GM19025 (cell line): Measurements from ENCODE around the gene CACNA1C.

Source experiments
- ATAC-seq: cut with Tn5 transposase; IDR thresholded peaks from one replicate; pipeline ENCODE4 v1.9.1; 2021; ENCODE audit warnings: mild to moderate bottlenecking, low read depth, moderate library complexity; ENCODE audit not compliant: unreplicated experiment

Gene CACNA1C

DNA sequence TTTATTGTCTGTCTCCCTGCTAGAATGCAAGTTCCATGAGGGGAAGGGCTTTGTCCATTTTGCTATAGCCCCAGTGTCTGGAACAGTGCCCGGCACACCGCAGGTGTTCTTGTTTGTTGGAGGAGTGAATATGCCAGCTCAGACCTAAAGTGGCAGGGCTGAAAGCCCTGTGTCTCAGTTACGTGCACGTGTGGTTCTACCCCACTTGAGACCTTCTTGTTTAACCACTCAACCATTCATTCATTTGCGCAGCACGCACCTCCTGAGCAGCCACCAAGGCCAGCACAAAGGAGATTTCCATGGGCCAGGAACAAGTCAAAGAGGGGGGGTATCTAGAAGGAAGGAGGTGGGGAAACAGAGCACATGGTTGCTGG lies 404.0 kb downstream of the CACNA1C start:
- ATAC-seq: no peak

DNA sequence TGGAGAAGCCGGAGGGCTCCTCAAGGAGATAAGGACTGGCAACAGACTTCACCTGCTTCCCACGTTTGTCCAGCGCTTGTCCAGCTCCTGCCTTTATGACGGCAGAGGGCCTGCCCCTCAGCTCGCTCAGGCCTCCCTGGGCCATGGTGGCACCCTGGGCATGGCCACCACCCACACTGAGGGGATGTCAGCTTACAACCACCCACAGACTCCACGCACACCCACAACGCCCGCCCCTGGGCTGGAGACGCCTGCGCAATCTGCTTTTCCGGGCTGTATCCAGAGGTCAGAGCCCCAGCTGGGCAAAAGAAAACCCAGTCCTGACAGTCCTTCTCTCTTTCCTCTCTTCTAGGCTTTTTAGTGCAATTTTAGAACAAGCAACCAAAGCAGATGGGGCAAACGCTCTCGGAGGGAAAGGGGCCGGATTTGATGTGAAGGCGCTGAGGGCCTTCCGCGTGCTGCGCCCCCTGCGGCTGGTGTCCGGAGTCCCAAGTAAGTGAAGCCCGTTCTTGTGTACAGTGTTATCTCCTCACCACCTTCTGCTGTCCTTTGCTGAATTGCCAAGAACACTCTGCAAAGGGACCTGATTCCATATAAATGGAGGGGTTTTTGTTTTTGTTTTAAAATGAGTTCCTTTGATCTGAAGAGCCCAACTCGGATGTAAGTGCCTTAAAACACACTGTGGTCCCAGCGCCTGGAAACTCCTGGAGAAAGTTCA lies 404.6 kb downstream of the CACNA1C start:
- no peak for ATAC-seq

DNA sequence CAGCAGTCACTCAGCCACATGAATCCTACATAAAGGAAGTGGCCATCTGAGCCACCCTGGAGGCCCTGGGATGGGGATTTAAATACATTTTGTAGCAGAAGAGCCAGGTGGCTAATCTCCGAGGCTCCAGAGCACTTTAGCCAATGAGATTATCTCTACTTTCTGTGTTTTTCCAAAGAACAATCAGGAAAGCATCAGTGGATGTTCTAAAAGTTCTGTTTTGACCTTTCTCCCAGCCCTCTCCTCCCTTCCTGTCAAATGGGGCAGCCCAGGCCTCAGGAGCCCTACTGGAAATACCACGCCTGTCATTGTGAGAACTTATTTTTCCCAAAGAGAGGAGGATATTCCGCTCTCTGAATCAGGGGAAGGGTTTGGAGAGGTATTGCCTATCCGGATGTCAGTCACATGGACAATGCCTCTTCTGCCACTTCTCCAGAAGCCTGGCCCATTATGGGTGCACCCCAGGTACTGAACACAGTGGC lies 405.2 kb downstream of the CACNA1C start:
- no peak for ATAC-seq

DNA sequence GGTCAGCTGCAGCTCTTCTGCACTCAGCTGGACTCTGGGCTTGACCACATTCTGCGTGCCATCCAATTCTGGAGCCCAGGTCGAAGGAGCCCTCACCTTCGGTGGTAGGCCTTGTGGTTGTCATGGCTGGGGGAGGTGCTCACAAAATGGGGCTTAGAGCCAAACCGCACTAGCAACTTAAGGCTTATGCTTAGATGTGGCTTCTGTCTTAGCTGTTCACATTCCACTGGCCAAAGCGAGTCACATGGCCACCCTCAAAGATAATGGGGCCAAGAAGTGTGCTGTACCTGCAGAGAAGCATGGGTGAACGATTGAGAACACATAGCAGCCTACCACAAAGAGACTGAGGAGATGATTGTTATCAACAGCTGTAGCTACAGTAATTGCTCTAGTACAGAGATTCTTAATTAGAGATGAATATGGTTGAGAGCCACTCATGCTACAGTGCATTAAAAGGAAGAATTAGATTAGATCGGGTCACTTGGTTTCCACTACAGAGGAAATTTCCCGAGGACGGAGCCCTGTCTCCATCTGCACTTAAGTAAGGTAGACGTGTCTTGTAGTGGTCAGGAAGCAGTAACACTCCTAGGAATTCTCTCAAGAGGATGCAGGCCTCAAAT lies 407.4 kb downstream of the CACNA1C start:
- ATAC-seq: no peak

DNA sequence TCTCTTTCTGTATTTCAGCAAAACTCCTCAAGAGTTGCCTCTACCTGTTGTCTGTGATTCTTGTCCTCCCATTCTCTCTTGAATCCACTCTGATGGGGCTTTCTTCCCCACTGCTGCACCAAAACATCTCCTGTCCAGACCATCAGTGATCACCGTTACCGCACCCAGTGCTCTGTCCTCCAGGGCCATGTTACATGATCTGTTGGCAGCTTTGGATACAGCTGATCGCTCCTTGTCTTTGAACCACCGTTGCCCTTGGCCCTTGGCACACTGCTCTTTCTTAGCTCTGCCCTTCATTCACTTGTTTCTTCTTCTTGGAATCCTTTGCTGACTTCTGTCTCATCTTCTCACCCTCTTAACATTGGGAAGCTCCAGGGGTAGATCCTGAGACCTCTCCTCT lies 408.3 kb downstream of the CACNA1C start:
- no peak for ATAC-seq

DNA sequence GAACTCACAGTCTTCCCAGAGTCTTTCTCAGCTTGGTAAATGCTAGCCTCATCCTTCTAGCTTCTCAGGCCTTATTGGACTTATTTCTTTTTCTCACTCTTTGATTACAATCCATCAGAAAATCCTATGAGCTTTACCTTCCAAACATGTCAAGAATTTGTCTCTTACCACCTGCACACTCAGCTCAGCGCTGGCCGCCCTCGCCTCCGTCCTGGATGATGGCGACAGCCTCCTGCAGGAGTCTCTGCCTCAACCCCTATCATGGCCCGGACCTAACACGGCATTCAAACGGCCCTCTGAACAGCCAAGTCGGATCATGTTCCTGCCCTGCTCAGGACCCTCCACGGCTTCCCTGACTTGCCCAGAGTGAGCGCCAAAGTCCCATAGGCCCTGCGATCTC lies 408.9 kb downstream of the CACNA1C start:
- no peak for ATAC-seq

DNA sequence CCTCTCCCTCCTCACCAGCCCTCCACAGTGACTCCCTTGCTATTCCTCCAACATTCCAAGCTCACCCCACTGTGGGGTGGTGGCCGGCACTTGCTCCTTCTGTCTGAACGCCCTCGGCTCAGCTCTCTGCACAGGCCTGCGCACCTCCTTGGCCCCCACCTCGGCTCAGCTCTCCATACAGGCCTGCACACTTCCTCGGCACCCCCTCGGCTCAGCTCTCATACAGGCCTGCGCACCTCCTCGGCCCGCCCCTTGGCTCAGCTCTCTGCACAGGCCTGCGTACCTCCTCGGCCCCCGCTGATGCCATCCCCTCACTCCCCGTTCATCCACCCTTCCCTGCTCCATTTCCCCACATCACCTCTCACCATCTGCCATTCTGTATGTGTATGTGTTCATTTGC lies 409.3 kb downstream of the CACNA1C start:
- no peak for ATAC-seq

DNA sequence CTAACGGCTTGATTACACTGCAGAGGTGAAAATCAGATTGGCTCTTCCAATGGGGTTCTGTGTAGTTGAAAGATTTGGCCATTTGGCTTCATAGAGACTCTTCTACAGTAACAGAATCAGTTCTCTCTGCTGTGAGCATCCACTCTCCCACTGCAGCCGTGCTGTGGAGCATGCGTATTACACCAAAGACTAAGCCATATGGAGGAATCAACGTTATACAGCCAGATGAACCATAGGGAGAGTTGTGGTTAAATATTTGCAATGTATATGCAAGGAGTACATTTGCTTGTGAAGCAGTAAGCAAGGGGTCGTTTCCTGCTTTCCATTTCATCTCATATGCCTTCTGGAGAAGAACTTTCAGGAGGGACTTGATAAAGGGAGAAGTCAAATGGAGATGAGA lies 410.9 kb downstream of the CACNA1C start:
- ATAC-seq: no peak

DNA sequence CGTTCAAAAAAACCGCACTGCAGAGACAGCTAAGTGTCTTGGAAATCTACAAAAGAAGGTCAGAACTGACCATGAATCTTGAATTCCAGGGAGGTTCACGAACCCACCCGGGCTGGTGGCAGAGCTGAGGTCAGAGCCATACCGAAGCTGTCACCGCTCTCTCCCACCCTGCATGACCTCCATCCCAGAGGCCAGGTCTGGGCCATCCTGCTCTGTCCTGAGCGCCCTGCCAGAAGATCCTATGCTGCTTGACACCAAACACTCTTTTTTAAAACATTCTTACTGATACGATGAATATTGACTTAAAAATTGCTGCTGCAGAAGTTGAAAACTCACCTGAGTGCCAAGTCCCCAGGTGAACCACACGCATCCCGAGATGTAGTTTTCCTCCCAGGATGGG lies 412.9 kb downstream of the CACNA1C start:
- no peak for ATAC-seq

DNA sequence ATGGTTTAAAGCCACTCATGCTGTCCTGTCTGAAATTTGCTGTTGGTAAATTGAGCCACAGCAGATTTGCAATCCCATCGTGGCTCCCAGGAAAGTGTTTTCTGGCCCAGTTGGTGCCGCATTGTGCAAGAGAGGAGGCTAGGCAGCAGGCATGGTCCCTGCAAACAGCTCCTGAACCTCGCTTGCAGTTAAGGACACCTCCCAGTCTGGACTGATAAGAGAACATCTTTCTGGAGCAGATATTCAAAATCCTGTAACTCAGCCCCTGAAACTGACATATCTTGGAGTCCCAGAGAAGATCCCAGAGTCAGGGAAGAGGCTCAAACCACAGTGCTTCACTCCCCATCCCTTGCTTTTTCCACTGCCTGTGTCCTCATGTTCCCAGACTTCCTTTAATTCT lies 413.4 kb downstream of the CACNA1C start:
- no peak for ATAC-seq

DNA sequence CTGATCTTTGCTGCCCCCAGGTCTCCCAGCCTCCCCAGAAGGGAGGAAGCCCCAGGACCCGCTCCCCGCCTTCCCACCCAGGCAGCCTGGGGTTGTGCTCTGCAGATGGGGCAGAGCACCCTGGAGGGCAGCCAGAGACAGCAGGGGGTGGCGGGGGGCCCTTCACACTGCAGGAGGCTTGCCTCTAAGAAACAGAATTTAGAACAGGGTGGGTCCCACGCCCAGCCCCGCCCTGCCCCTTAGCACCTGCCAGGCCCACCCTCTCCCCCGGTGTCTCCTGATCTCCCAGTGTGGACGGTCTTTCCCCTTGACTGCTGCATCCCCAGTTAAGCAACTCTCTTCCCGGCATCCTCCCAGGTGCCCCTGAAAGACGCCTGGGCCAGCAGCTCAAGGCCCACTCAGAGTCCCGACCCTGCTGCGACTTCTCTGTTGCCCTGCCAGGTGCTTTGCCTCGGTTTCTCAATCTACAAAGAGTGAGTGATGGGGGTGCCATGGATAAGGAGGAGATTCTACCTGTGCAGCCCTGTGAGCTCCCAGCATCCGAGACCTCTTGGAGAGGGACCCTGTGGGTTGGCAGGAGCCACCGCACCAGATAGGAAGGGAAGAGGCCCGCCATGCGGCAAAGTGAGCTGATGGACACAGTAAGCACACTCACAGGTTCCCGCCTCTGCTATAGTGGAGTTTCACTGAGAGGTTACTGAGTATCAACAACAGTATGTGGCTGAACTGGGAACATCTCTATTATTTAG lies 414.8 kb downstream of the CACNA1C start:
- ATAC-seq: no peak

DNA sequence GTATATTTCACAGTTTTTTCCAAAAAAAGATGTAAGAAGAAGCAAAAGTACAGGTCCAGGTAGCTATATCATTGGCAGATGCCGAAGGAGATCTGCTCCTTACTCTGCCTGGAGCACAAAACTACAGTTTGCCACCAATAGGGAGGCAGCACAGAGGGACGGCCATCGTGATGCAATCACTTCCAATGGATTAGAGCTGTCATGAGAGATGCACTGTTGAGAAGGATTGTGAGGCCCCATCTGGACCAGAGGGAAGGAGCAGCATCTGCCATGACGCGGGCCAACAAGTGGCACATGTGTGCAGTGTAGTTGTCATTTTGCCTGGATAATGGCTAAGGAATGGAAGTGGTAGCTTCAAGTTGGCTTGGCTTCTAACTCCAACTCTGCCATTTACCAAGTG lies 423.2 kb downstream of the CACNA1C start:
- no peak for ATAC-seq

DNA sequence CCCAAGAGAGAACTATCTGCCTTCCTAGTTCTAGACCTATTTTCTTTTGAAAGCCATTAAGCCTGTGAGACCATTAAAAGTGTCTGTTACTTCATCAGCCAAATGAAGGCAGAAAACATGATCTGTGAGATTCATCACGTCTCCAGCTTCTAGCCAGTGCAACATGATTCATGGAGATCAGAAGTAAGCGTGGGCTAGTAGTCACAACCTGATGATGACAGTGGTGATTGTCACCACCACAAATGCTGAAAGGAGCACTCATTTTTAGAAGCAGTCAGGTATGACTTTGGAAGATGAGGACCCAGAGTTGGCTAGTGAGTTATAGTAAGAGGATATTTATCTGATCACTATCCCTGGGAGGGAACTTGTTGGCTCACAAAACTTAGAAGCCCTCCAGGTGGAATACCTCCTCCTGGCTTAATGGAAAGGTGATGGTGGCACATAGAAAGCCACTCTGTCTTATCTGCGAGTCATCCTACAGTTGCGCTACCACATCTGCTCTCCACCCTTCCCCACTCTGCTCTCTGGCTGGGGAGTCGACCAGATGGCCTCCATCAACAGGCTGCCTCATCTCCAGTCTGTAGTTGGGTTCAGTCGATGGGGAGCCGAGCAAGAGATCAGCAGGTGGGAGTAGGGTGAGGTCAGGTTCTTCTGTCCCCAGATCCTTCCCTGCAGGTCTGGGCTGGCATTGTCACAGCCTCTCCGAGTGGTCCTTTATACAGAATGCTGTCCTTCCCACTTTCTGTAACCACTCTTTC lies 424.4 kb downstream of the CACNA1C start:
- ATAC-seq: no peak

DNA sequence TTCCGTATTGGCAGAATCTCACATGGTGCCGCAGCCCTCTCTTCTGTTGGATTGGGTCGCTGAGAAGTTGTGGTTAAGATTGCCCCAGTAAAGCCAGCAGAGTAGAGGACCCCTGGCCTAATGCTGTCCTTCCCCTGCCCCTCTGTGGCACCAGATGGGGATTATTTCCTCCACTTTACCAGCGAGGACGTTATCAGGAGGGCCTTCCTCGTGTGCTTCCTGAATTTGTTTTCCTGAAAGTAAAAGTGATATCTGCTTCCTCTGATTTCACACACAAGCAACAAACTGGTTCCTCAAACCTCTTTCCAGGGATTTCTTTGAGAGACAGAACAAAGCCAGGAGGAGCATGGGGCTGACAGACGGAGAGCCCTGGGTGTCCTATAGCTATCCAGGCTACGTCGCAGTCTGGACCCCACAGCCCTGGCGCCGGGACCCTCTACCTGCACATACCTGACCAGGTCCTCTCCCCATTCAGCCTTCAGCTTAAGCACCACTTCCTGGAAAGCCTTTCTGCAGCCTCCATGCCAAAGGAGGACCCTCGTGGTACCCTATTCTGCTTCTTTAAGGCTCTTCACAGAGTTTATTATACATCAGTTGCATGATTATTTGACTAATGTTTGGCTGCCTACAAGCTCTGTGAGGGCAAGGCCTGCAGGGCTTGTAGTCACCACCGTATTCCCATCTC lies 427.2 kb downstream of the CACNA1C start:
- no peak for ATAC-seq

DNA sequence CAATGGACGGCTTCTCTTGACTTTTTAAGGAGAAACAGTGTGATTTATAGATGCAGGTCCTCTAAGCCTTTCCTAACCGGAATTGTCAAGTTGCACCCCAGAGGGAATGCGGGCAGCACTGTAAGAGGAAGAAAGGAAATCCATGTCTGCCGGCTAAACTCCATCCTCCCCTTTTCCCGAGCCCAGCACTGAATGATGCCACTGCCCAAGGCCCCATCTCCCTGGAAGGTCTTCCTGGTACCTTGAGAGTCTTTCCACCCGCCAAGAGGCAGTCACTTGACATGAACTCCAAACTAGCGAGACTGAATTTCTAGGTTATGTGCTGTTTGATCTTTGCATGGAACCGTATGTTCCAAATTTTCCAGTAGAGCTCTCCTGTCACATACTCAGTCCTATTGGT lies 428.6 kb downstream of the CACNA1C start:
- ATAC-seq: no peak

DNA sequence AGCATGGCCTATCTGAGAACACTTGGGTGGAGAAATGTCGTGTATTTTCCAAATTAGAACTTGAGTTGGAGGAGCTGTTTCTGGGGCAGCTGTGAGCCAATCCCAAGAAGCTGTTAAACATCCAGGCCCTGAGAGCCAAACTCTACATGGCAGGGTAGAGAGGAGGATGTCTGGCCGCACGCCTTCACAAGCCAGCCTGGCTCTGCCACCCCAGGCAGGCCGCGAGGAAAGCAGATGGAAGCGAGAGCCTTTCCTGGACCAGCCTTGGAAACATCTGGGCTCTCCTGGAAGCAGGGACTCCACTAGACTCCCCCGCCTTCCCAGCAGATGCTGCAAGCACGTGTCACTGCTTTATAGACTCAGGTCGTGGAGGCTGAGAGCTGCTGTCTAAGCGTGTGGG lies 429.2 kb downstream of the CACNA1C start:
- ATAC-seq: no peak

DNA sequence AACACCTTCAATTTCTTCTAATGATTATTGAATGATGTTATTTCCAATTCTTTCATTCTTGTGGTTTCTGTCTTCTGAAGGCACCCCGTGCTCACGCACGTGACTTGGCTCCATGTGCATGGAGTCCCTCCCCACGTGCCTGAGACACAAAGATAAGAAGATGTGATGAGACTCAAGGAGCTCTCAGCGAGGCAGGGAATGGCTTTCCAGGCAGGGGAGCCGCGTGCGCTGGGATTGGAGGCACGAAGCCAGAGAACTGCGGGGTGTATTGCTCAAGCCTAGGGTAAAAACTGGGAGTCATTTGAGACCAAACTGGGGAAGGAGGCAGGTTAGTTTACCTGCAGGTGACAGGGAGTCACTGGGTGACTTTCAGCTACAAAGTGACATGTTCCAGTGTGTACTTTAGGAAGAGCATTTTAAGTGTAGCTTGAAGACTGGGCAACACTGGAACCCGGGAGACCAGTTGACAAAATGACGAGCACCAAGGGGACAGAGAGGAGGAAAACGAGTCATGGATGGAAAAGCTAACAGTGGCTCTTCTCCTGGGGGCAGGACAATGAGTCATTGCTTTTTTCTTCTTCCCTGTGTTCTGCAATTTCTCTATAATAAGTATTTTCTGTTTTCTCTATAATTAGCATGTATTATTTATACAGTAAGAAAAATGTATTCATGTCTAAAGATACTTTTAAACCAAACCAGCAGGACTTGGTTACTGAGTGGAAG lies 430.3 kb downstream of the CACNA1C start:
- ATAC-seq: no peak

DNA sequence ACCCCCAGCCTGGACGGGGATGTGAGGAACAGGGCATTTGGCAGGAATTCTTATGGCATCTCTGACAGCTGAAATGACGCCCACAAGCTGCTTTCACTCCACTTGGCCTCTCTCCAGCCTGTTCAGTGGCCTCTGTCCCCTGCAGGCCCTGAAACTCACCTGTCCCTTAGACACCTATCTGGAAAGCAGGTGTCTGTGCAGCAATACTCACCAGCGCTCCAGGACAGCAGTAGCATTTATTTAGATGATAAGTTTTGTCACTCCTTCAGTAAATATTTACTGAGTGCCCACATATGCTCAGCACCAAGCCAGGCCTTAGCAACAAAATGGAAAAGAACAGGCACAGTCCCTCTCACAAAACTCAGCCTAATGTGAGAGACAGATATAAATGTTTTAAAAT lies 430.9 kb downstream of the CACNA1C start:
- no peak for ATAC-seq

DNA sequence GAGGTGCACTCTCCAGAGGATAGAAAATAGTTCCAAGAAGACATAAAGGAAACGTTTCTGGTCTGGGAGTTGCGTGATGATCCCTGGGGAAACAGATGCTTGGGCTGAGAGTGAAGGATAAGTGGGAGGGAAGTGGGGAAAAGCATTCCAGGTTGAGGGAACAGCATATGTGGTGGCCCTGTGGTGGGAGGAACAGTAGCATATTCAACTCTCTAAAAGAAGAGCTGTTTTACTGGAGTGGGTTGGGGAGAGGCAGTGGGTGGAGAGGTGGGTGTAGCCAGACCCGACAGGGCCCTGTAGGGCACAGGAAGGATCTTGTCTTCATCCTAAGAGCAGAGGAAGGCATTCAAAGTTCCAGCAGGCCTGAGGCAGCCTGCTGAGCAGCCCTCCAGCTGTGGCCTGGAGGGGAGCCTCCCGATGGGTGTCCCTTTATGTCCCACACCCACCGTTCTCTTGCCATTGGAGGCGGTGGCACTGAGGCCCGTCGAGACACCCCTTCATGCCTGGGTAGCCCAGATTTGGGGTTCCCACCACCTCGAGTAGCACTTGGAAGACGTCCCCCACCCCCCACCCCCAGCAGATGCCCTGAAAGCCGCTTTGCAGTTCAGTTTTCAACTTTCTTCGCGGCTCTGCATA lies 431.5 kb downstream of the CACNA1C start:
- ATAC-seq: no peak
